GM18502 (cell line): ENCODE data around the gene CFAP61.

Experiments used
- ATAC-seq: cut with Tn5 transposase; IDR thresholded peaks from one replicate; pipeline ENCODE4 v1.9.1; 2021; ENCODE audit warnings: mild to moderate bottlenecking; ENCODE audit not compliant: unreplicated experiment, poor library complexity

Gene CFAP61

DNA sequence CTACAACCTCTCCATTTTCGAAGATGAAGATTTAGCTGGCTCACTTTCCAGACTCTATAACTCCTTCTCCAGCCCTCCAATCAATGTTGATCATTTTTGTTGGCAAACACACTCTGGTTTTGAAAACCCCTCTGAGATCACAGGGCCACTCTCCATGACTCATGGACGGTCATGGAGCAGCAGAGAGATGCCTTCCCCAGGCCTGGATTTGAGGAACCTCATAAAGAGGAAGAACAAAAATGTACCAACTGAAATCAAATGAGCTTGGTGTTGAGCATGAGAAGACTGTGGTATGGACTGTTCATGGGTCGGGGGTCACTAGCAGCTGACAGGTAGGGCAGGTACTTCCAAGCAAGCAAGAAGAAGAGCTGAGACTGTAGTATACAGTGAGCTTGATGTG lies 202.8 kb downstream of the CFAP61 start:
- ATAC-seq = no peak

DNA sequence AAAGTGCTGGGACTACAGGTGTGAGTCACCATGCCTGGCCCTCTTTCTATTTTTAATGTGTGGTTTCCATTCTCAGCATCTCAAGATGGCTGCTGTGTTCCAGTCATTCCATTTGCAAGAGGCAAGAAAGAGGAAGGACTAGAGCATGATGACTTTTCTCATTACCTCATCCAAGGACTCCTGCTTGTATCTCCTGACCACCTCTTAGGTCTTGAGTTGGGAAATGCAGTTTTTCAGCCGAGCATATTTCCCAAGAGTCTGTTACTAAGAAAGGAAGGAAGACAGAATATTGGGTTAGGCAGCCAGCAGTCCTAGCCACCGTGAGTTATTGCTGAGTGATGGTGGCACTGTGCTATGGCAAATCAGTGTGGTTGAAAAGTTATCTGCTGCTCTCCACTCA lies 207.2 kb downstream of the CFAP61 start:
- ATAC-seq = no peak

DNA sequence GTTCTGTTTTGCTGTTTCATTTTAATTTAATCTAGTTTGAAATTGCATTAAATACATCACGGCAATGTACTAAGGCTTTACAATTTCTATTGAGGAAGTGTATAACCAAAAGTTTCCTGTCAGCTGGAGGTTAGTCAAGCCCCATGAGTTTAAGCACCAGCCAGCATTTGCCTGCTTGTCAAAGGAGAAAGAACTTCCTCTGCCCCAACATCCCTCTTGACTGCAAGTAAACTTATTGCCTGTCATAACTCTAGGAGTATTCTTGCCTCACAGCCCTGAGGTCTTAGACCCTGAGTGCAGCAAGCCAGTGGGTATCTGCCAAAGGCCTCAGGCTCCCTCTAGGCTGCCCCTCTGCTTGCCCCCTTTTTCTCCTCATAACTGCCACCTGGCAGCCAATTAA lies 208.8 kb downstream of the CFAP61 start:
- no peak for ATAC-seq

DNA sequence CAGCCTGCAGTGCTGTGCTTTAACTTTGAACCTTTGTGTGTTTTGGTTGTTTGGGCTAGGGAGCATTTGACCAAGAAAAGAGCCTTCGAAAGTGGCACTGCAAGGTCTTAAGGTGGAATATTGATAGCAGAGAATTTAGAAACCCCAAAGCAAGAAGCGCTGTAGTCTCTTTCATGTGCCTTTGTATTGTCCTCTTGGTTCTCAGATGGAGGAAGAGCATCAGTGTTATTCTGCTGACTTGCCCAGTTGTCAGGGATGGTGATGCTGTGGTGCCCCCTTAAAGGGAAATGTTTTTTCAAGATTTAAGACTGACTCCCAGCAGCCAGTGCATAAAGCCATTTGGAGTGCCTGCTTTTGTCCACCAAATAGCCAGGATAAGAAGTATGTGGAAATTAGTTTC lies 212.9 kb downstream of the CFAP61 start:
- no peak for ATAC-seq

DNA sequence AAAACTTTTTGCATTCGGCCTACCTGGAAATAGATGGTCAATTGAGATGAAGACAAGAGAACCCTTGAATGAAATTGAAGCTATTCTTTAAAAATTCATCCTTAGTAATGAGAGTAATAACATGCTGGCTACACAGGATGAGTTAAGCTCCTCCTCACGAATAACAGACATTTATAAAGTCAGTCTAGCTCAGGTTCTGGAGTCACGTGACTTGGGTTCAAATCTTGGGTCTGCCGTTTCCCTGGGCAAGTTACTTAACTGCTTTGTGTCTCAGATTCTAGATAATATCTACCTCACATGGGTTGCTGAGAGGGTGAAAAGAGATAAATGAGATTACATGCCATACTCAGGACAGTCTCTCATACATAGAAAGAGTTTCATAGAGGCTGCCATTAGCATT lies 214.2 kb downstream of the CFAP61 start:
- no peak for ATAC-seq

DNA sequence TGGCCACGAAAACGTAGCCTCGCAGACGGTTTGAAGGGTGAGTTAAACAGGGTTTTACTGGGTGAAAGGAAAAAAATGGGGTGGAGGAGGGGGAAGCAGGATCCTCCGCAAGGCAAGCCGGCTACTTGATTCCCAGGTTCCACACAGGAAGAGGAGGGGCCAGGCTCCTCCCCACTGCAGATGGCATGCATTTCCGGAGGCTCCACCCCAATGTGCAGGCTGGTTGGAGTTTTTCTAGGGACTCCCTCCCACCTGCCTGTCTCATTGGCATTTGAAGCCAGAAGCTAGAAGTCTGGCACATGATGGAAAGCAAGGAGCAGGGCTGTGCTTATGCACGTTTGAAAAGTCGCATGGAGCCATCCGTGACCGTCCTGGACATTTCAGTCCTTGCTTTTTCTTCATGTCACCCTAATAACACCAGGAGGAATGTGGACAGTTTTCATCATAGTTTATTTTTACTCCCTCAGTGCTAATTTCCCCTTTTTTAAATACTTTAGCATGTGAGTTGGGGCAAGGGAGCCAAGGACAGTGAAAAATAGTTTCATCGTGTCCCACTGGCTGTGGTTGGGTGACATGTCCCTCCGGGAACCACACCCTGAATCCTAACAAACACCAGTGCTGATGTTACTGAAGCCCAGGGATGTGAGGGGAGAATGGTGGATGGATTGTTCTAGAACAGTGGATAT lies 215.5 kb downstream of the CFAP61 start:
- no peak for ATAC-seq

DNA sequence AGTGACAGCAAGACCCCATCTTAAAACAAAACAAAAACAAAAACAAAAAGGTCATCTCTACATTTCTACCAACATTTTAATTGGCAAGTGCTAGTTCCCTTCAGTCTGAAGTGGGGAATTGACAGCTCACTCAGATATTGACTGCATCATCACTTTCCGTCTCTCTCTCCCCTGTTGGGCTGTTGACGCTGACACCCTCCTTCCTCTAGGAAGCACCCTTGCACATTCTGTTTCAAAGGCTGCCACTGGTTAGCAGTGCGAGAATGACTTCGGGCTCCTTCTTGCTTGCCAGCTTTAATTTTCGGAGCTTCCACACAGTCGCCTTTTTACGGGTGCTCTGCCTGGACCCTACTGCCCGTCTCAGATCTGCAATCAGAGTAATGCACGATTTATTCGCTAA lies 218.9 kb downstream of the CFAP61 start:
- ATAC-seq = no peak

DNA sequence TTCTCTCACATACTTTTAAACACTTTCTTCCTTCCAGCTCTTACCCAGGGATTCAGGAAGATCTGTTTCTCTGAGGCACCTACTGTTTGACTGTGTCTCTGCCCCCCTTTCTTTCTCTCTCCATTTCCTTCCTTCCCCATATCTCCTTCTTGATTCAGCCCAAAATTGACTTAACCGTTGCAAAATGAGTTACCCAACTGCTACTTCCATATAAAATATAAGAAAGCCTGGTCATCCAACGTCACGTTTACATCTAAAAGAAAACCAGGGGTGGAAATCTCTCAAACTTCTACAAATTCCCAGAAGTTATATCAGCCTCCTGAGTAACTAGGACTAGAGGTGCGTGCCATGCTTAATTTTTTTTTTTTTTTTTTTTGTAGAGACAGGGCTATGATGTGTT lies 220.4 kb downstream of the CFAP61 start:
- ATAC-seq = no peak

DNA sequence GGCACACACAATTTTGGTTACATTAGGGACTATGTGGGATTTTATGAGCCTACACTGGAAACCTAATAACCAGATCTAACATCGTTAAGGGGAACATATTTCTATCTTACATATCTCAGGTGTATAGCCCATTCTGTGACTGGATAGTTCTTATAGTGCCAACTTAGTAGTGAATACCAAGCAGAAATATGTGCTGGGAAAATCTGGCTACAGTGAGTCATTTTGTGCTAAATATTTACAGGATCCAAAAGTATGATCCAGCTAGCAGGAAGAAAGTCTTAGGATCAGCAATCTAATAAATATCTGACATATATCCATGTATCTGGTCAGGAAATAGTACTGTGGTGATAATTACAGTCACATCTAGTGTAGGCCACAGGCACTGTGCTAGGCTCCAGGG lies 221.0 kb downstream of the CFAP61 start:
- ATAC-seq = no peak

DNA sequence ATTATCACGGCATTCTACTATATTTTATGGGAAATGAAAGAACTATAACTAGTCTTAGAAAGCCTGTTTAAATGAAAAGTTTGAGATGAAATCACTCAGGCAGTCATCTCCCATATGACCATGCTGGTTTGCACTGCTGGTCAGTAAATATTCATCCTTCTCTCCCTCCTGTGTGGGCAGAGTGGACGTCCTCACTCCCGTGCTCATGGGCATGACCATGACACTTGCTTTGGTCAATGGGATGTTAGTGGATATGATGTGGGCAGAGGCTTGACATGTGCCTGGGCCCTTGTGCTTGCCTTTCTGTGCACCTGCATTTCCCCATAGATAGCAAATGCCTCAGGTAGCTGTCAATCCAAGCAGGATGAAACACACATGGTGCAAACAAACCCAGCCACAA lies 222.5 kb downstream of the CFAP61 start:
- ATAC-seq = no peak

DNA sequence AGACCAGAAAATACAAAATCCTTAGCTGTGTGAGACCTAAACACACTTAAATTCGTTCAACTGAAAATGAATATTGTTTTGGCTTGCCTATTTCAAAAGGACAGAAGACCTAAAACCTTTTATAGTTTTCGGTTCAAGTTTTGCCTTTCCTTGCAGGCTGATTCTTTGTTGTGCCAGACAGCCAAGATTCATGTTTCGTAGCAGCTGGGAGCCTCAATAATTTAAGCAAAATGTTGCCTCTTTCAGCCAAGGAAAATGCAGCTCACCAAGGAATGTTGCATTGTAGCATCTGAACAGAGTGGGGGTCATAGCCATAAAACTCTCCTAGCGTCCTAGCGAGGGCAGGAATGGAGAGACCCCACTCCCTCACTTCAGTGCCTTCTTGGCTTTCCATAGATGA lies 223.3 kb downstream of the CFAP61 start:
- ATAC-seq = no peak

DNA sequence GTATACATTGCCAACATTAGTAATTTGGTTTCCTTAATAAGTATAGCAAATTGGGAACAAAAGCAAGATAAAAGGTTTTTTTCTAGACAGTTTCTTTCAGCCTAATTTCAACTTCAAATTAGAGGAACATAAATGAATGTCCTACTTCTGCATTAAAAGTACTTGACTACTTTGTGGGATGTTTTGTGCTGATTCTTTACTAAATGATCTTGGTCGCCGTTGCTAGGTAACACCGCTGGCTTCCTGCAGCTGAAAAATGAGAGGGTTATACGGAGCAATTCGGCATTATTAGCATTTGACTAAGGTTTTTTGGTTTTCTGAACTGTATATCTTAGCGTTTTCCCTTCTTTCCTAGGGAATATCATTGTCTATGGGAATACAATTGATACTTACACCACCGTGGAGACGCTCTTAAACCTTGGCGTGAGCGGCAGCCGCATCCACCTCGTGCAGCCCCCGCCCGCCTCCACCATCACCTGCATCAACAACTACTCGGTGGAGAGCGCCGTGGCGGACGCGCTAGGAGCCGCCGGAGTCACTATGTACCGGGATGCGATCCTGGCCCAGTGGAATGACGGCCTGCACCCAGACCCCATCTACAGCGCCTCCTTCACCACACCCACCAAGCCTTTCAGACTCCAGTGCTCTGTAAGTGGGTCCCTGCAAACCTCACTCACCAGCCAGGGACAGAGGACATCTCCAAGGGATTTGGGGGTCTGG lies 224.6 kb downstream of the CFAP61 start:
- ATAC-seq = no peak

DNA sequence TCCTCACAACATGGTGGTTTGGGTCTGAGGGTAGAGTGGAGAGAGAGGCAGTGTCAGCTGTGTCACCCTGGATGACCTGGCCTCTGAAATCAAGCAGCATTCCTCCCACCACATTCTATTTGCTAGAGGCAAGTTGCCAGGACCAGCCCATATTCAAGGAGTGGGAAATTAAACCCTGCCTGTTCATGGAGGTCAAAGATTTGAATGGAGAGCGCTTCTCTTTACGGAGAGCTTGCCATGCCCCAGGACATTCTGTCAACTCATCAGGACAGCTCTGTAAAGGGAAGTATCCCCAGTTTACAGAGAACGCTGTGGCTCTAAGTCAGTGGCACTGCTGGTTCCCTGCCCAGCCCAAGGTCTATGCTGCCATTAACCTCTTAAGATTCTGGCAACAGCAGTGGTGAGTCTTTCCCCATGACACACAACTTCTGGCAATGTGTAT lies 225.6 kb downstream of the CFAP61 start:
- ATAC-seq = no peak

DNA sequence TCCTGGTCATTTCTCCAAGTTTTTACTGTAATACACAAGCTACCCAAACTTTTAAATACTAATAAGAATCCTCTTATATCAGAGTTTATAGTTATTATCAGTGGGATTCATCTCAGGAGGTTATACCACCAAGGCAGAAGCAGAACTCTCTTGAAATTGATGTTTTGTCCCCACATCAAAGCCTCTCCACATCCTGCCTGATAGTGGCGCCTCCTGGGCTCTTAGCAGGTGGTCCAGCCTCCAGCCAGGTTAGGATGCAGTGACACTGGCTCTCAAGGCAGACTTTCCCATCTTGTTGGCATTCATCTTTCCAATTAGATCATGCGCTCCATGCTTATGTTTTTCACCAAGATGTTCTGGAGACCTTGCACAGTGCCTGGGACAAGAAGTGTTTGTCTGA lies 233.7 kb downstream of the CFAP61 start:
- ATAC-seq = no peak

DNA sequence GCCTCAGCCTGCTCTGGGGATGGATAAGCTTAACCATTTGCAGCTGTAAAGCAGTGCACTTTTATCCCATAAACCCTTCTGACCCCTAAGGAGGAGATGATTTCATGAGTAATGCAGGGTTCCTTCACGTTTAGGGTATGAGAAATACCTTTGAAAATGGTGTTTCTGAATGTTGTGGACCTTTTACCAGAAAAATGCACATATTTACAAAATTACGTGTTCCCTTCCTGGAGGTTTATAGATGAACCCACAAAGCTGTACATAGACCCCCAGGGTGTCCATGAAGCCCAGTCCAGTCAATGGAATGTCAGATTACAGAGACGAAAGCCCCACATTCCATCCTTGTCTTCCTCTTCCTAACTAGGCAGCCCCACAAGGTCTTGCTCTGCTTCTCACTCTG lies 237.0 kb downstream of the CFAP61 start:
- ATAC-seq = no peak

DNA sequence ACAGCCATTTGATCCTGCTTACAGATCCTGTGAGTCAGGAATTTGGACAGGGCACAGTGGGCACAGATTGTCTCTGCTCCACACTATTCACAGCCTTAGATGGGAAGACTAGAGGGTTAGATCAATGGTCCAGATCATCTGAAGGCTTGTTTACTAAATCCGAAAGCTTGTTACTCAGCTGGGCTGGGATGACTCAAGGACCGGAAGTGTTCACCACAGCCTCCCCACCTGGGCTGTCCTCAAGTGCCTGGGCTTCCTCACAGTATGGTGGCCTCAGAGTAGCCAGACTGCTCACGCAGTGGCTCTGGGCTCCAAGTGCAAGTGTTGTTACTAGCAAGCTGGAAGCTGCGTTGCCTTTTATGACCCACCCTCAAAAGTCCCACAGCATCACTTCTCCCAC lies 240.1 kb downstream of the CFAP61 start:
- ATAC-seq = no peak

DNA sequence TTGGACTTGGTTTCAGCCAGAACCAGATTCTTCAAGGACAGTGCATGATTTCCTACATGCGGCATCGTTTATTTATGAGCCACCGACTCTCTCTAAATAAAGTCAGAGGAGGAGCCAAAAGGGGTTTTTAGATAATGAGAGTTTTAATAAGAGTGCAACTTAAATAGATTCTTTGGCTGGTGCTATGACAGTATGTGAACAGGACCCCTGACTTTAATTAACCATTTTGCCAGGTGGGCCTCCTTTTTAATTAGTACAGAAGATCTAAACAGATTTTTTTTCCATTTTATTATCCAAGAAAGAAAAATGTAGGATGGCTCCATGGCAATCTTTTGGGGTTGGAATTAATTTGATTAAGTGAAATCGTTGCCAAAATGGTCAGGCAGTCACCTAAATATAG lies 240.8 kb downstream of the CFAP61 start:
- ATAC-seq = no peak

DNA sequence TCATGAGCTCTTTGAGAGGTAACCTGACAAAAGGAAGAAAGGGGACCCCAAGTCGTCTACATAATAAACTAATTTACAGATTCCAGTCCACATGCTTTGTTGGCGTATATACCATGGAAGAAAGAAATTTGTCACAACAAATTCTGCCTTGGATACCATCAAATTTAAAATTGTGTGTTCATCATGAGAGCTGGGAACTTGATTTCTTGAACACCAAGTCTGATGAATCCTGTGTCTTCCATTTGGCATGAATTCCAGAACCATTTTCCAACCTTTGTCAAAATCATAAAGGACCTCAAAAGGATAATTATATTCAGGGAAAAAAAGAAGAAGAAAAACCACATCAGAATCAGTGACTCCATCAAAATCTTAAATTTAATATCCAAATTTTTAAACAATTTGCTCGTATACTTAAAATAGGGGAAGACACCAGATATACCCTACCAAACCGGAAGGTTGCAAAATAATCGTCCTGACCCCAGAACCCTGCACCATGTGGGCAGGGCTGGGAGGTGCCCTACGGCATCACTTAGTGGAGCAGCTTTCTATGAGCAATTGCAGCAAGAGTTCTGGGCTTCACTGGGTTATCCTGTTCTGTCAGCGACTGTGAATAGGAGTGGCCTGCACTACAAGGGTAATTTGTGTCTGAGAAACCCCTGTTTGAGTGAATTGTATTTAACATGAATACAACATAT lies 241.5 kb downstream of the CFAP61 start:
- ATAC-seq = no peak

DNA sequence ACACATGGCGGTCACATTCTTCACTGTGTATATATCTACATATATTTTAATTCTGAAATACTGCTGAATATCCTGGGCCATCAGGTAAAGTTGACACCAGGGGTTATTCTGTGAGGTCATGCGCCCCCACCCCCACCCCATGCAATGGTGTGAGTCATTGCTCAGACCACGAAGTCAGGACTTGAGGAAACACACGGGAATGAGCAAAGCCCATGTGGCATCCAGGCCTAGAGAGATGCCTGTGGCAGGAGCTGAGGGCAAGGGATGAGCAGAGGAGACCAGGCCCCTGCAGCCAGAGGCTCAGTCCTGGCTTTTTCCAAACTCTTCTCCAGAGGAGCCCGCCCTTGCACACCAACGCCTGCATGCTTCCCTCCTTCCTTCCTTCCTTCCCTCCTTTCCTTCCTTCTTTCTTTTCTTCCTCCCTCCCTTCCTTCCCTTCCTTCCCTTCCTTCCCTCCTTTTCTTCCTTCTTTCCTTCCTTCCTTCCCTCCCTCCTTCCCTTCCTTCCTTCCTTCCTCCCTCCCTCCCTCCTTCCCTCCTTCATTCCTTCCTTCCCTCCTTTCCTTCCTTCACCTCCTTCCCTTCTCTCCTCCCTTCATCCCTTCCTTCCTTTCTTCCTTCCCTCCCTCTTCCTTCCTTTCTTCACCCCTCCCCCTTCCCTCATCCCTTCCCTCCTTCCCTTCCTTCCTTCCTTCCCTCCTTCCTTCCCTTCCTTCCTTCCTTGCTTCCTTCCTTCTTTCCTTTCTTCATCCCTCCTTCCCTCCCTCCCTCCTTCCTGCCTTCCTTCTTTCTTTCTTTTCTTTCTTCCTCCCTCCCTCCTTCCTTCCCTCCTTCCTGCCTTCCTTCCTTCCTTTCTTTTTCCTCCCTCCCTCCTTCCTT lies 243.5 kb downstream of the CFAP61 start:
- ATAC-seq = no peak

DNA sequence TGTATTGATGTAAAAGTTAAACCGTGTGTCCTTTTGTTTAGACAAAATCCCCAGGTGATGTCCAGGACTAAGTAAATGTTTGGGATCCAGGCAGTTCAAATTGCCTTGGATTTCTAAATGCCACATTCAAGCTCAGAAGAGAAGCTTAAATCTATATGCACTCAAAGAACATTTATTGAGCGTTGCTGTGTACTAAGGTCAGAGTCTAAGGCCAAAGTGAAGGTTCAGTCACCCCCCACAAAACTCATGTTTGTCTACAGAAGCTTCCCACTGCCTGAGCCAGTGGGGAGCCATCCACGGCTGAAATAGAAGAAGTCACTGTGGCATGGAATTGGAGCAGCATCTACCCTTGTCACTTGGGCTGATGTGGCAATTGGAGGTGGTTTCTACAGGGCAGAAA lies 244.8 kb downstream of the CFAP61 start:
- no peak for ATAC-seq

DNA sequence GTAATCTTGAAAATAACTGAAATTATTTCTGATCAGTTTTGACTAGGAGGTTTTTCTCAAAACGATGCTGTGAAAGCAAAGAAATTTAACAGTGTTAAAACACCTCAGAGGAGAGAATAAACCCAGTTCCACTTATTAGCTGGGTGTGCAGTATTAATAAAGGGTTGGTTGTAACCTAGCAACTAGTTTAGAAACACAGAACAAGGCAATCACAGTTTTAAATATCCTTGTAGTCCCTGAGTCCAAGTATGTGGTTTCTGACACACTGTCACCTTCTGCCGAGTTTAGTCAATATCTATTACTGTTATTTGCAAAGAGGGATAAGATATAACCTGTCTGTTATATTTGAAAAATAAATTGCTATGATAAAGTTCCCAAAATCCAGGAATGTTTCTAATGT lies 245.4 kb downstream of the CFAP61 start:
- ATAC-seq = no peak
